ENCODE measurements around the gene RACGAP1. TPM values are rescaled to one million over a fixed set of nuclear protein-coding genes. Genes with fewer than 3 reads are reported as not detected.

RACGAP1 gene
- polyA plus RNA-seq, 1 donor from 2014 or later: 18.3 TPM

GRCh38 chr12:50006754-50007442 lies 18.4 kb downstream of the RACGAP1 start:
- Histone ChIP-seq H3K9ac (ENCODE audit: low read length) (no peak overlapping the region), H3K36me3 (ENCODE audit: insufficient read depth, low read length) (no peaks in the 10 kb centered on the region), H3K79me2 (replicated peaks; ENCODE audit: insufficient read depth, low read length) (no peaks in the 10 kb centered on the region), H2AFZ (ENCODE audit: low read depth, low read length) (no peak overlapping the region), H3F3A (ENCODE audit: insufficient read depth, low read length, poor library complexity, severe bottlenecking) (no peaks in the 10 kb centered on the region), H3K4me2 (ENCODE audit: low read length) (no peak overlapping the region), H3K9me2 (ENCODE audit: insufficient read depth, low read length) (no peaks in the 10 kb centered on the region), H3K9me3 (ENCODE audit: low read length) (no peaks in the 10 kb centered on the region), H3K27ac (ENCODE audit: low read length) (no peak overlapping the region), H4K20me1 (ENCODE audit: insufficient read depth) (no peaks in the 10 kb centered on the region), H3K27me3 (ENCODE audit: insufficient read depth, low read depth, low read length) (no peaks in the 10 kb centered on the region), H3K4me3 (ENCODE audit: low read length) (no peak overlapping the region)
- TF ChIP-seq MXI1 (conservative IDR thresholded peaks at IDR 0.05; ENCODE audit: poor library complexity, severe bottlenecking): no peak
- TF ChIP-seq SMC3 (conservative IDR thresholded peaks at IDR 0.05; ENCODE audit: poor library complexity): no peak
- TF ChIP-seq POLR2AphosphoS5 (IDR thresholded peaks at IDR 0.05): no peak

DNA sequence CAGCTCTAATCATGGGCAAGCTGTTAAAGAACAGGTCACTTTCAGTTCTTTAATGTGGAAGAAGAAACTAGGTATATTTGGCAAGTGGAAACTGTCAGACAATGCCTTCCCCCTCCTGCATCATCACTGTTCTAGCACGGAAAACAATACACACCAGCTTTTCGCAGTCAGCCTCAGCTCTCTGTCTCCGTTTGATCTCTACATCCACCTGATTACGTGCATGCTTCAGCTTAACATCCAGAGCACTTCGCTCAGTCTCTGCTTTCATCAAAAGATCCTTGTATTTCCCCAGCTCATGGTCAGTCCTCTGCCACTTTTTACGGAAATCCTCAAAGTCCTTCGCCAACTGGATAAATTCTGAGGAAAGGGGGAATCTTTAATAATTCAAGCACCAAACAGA lies 19.0 kb downstream of the RACGAP1 start:
- TF ChIP-seq CTCF (IDR thresholded peaks at IDR 0.05; ENCODE audit: poor library complexity, severe bottlenecking) (no peak), EZH2 (IDR thresholded peaks at IDR 0.05; ENCODE audit: borderline replicate concordance, insufficient read depth, low read length, poor library complexity, severe bottlenecking) (no peak), TAF1 (IDR thresholded peaks at IDR 0.05; ENCODE audit: low read depth) (no peak), SMC3 (conservative IDR thresholded peaks at IDR 0.05; ENCODE audit: poor library complexity) (no peak), MXI1 (conservative IDR thresholded peaks at IDR 0.05; ENCODE audit: poor library complexity, severe bottlenecking) (no peak), POLR2AphosphoS5 (IDR thresholded peaks at IDR 0.05) (no peak), EP300 (conservative IDR thresholded peaks at IDR 0.05; ENCODE audit: poor library complexity, severe bottlenecking) (no peak), RAD21 (conservative IDR thresholded peaks at IDR 0.05) (no peak)
- TF ChIP-seq, protein P1, sequence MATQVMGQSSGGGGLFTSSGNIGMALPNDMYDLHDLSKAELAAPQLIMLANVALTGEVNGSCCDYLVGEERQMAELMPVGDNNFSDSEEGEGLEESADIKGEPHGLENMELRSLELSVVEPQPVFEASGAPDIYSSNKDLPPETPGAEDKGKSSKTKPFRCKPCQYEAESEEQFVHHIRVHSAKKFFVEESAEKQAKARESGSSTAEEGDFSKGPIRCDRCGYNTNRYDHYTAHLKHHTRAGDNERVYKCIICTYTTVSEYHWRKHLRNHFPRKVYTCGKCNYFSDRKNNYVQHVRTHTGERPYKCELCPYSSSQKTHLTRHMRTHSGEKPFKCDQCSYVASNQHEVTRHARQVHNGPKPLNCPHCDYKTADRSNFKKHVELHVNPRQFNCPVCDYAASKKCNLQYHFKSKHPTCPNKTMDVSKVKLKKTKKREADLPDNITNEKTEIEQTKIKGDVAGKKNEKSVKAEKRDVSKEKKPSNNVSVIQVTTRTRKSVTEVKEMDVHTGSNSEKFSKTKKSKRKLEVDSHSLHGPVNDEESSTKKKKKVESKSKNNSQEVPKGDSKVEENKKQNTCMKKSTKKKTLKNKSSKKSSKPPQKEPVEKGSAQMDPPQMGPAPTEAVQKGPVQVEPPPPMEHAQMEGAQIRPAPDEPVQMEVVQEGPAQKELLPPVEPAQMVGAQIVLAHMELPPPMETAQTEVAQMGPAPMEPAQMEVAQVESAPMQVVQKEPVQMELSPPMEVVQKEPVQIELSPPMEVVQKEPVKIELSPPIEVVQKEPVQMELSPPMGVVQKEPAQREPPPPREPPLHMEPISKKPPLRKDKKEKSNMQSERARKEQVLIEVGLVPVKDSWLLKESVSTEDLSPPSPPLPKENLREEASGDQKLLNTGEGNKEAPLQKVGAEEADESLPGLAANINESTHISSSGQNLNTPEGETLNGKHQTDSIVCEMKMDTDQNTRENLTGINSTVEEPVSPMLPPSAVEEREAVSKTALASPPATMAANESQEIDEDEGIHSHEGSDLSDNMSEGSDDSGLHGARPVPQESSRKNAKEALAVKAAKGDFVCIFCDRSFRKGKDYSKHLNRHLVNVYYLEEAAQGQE (IDR thresholded peaks at IDR 0.05; ENCODE audit: borderline replicate concordance): no peak
- Histone ChIP-seq H3K27ac (ENCODE audit: low read length) (no peak overlapping the region), H3K4me2 (ENCODE audit: low read length) (no peak overlapping the region), H3K9me3 (ENCODE audit: low read length) (no peaks in the 10 kb centered on the region), H3K9me2 (ENCODE audit: insufficient read depth, low read length) (no peaks in the 10 kb centered on the region), H3K4me3 (ENCODE audit: low read length) (no peak overlapping the region), H2AFZ (ENCODE audit: low read depth, low read length) (no peak overlapping the region), H3K27me3 (ENCODE audit: insufficient read depth, low read depth, low read length) (no peaks in the 10 kb centered on the region), H3K36me3 (ENCODE audit: insufficient read depth, low read length) (no peaks in the 10 kb centered on the region), H3K9ac (ENCODE audit: low read length) (no peak overlapping the region), H3K79me2 (replicated peaks; ENCODE audit: insufficient read depth, low read length) (no peaks in the 10 kb centered on the region), H3F3A (ENCODE audit: insufficient read depth, low read length, poor library complexity, severe bottlenecking) (no peaks in the 10 kb centered on the region), H4K20me1 (ENCODE audit: insufficient read depth) (no peaks in the 10 kb centered on the region)

Data from neural cell (in vitro differentiated cells).